ENCODE measurements around the gene MRPL17. TPM values are rescaled to one million over a fixed set of nuclear protein-coding genes. Genes with fewer than 3 reads are reported as not detected.

Gene MRPL17
- polyA plus RNA-seq, 1 donor from 2014 or later: 28.3 TPM

Other genes with a start within 250 kb of the MRPL17 start
- gene HPX, start 242.4 kb downstream of the MRPL17 start, polyA plus RNA-seq: 11.1 and 17.3 TPM in 2 replicates
- 81.7 and 120 TPM in 2 replicates for gene TRIM3, start 209.4 kb downstream of the MRPL17 start, polyA plus RNA-seq
- 83.7 and 89.9 TPM in 2 replicates for gene ARFIP2, start 202.0 kb downstream of the MRPL17 start, polyA plus RNA-seq
- 21.8 and 24.9 TPM in 2 replicates for gene TIMM10B, start 201.8 kb downstream of the MRPL17 start, polyA plus RNA-seq
- gene DNHD1, start 186.1 kb downstream of the MRPL17 start, polyA plus RNA-seq: 5.1 and 5.2 TPM in 2 replicates
- gene RRP8, start 79.7 kb downstream of the MRPL17 start, polyA plus RNA-seq: 23.4 and 26.4 TPM in 2 replicates
- 68.8 and 81.3 TPM in 2 replicates for gene ILK, start 79.6 kb downstream of the MRPL17 start, polyA plus RNA-seq
- gene TAF10, start 71.1 kb downstream of the MRPL17 start, polyA plus RNA-seq: 30.9 and 39.7 TPM in 2 replicates
- 3.8 and 5.3 TPM in 2 replicates for gene TPP1, start 63.9 kb downstream of the MRPL17 start, polyA plus RNA-seq
- 30.1 and 42.4 TPM in 2 replicates for gene DCHS1, start 27.5 kb downstream of the MRPL17 start, polyA plus RNA-seq
- not detected in 2 replicates for gene OR2AG2, start 88.6 kb upstream of the MRPL17 start, polyA plus RNA-seq
- not detected in 2 replicates for gene OR2AG1, start 99.7 kb upstream of the MRPL17 start, polyA plus RNA-seq
- 0.05 TPM in 1 of 2 replicates, not detected in the other for gene OR6A2, start 116.3 kb upstream of the MRPL17 start, polyA plus RNA-seq
- gene OR10A5, start 162.3 kb upstream of the MRPL17 start, polyA plus RNA-seq: not detected in 2 replicates
- gene OR10A2, start 179.7 kb upstream of the MRPL17 start, polyA plus RNA-seq: not detected in 2 replicates
- gene OR10A4, start 193.3 kb upstream of the MRPL17 start, polyA plus RNA-seq: not detected in 2 replicates
- not detected in 2 replicates for gene OR2D2, start 209.2 kb upstream of the MRPL17 start, polyA plus RNA-seq
- not detected in 2 replicates for gene OR2D3, start 237.7 kb upstream of the MRPL17 start, polyA plus RNA-seq
- 0.38 and 2.5 TPM in 2 replicates for gene ZNF215, start 243.1 kb upstream of the MRPL17 start, polyA plus RNA-seq